ENCODE data around the gene MYH15.

Gene MYH15

DNA sequence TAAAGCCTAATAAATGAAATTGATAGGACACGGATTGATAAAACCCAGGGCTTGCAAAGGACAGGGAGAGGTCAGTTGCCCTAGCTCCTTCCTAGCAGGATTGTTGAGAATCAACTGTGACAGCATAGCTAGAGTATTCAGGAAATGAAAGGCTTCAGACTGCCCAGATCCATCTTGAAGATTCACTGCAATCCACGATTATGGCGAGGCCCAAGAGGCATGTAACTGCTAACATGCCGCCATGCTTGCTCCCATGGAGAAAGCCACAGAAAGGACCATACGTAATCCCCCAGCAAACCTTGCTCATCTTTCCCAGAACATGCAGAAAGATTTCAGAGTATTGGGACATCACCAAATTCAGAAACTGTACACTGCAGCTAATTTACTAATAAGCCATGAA, 41.3 kb downstream of the MYH15 start:
- no peak overlapping the region for H3K9ac ChIP-seq (ENCODE audit: low read length)
- H3K36me3 ChIP-seq (ENCODE audit: insufficient read depth, low read length) = no peaks in the 10 kb centered on the region
- no peaks in the 10 kb centered on the region for H3K9me3 ChIP-seq (ENCODE audit: low read length)
- H3K27me3 ChIP-seq (ENCODE audit: control insufficient read depth in 1 of 2, insufficient read depth in 2 of 2, low read length in 2 of 2) = no peaks in the 10 kb centered on the region
- H3K27ac ChIP-seq (ENCODE audit: low read depth, low read length) = no peak overlapping the region
- no peaks in the 10 kb centered on the region for H3K4me1 ChIP-seq (ENCODE audit: insufficient read depth, low read length)
- no peak overlapping the region for H3K4me3 ChIP-seq (ENCODE audit: low read depth in 1 of 2, low read length in 2 of 2)

DNA sequence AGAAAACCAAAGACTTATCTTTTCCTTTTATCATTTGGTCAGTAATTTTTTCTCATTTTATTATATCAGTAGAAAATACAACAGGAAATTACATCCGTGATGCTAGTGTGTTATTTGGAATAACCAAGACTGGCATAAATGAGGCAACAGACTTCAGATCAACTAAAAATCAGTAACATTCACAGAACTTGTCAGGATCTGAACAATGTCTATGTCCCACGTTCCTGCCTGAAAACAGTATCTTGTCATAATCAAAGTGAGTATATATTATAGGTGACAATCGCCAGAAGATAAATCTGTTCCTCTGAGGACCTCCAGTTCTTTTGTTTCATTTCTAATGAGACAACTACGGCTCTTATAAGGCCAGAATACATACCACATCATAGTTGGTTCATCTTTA, 41.8 kb downstream of the MYH15 start:
- no peaks in the 10 kb centered on the region for H3K4me1 ChIP-seq (ENCODE audit: insufficient read depth, low read length)
- H3K9me3 ChIP-seq (ENCODE audit: low read length) = no peaks in the 10 kb centered on the region
- H3K27me3 ChIP-seq (ENCODE audit: control insufficient read depth in 1 of 2, insufficient read depth in 2 of 2, low read length in 2 of 2) = no peaks in the 10 kb centered on the region
- H3K36me3 ChIP-seq (ENCODE audit: insufficient read depth, low read length) = no peaks in the 10 kb centered on the region
- no peak overlapping the region for H3K27ac ChIP-seq (ENCODE audit: low read depth, low read length)
- no peak overlapping the region for H3K9ac ChIP-seq (ENCODE audit: low read length)
- no peak overlapping the region for H3K4me3 ChIP-seq (ENCODE audit: low read depth in 1 of 2, low read length in 2 of 2)

DNA sequence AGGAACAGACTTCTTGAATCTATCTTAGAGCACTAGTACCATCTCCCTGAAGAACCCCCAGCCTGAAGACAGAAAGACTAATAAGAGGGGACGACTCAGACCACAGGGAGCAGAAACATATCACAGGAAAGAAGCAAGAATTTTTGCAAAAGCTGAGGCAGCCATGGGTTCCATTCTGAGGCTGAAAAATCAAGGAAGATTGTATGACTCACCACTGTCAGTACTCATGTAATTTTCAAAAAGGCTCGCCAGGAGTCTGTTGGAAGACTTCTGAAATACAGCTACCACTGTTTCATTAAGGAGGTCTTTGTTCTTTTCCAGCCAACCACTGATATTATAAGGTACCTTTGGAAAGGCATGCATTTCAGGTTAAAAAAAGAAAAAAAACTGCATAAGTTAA, 47.5 kb downstream of the MYH15 start:
- Histone ChIP-seq H3K4me3 (ENCODE audit: low read depth in 1 of 2, low read length in 2 of 2) (no peak overlapping the region), H3K27ac (ENCODE audit: low read depth, low read length) (no peak overlapping the region), H3K36me3 (ENCODE audit: insufficient read depth, low read length) (no peaks in the 10 kb centered on the region), H3K9ac (ENCODE audit: low read length) (no peak overlapping the region), H3K4me1 (ENCODE audit: insufficient read depth, low read length) (no peaks in the 10 kb centered on the region), H3K27me3 (ENCODE audit: control insufficient read depth in 1 of 2, insufficient read depth in 2 of 2, low read length in 2 of 2) (no peaks in the 10 kb centered on the region), H3K9me3 (ENCODE audit: low read length) (no peaks in the 10 kb centered on the region)

DNA sequence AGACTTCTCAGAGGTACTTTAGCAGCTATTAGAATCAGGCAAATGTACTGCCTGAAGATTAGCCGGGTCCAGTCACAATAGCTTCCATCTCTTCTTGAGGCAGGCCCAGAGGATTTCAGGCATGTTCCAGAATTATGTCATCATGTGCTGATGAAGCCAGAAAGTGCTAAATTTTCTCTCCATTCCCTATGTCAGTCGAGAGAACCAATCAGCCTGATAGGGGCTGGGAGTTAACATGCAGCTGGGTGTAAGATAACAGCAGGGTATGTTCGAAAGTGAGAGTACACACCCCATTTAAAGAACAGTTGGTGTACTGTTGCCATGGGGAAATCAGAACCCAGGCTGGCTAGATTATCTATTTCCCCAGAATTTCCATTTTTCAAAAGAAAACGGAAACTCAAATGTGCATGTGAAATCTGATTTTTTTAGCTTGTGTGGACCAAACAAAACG, 48.7 kb downstream of the MYH15 start:
- Histone ChIP-seq H3K4me3 (ENCODE audit: low read depth in 1 of 2, low read length in 2 of 2) (no peak overlapping the region), H3K27me3 (ENCODE audit: control insufficient read depth in 1 of 2, insufficient read depth in 2 of 2, low read length in 2 of 2) (no peaks in the 10 kb centered on the region), H3K36me3 (ENCODE audit: insufficient read depth, low read length) (no peaks in the 10 kb centered on the region), H3K9ac (ENCODE audit: low read length) (no peak overlapping the region), H3K27ac (ENCODE audit: low read depth, low read length) (no peak overlapping the region), H3K4me1 (ENCODE audit: insufficient read depth, low read length) (no peaks in the 10 kb centered on the region), H3K9me3 (ENCODE audit: low read length) (no peaks in the 10 kb centered on the region)

DNA sequence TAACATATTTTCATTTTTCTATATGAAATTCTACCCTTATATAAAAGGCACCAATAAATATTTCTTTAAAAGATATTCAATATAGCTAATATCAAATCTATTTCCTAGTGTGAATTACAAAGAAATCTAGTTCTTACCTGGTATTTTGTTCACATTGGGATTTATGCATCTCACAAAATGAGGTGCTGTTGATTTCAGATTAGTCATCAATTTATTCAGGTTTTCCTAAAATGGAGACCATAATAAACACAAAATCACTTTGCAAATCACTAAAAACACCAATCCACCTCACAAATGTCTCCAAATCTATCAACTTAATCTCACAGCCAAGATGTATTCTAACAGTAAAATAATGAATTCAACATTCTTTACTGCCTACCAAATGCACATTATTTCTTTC, 51.2 kb downstream of the MYH15 start:
- no peaks in the 10 kb centered on the region for H3K27me3 ChIP-seq (ENCODE audit: control insufficient read depth in 1 of 2, insufficient read depth in 2 of 2, low read length in 2 of 2)
- H3K4me3 ChIP-seq (ENCODE audit: low read depth in 1 of 2, low read length in 2 of 2) = no peak overlapping the region
- H3K9me3 ChIP-seq (ENCODE audit: low read length) = no peaks in the 10 kb centered on the region
- no peaks in the 10 kb centered on the region for H3K4me1 ChIP-seq (ENCODE audit: insufficient read depth, low read length)
- H3K27ac ChIP-seq (ENCODE audit: low read depth, low read length) = no peak overlapping the region
- no peaks in the 10 kb centered on the region for H3K36me3 ChIP-seq (ENCODE audit: insufficient read depth, low read length)
- no peak overlapping the region for H3K9ac ChIP-seq (ENCODE audit: low read length)

DNA sequence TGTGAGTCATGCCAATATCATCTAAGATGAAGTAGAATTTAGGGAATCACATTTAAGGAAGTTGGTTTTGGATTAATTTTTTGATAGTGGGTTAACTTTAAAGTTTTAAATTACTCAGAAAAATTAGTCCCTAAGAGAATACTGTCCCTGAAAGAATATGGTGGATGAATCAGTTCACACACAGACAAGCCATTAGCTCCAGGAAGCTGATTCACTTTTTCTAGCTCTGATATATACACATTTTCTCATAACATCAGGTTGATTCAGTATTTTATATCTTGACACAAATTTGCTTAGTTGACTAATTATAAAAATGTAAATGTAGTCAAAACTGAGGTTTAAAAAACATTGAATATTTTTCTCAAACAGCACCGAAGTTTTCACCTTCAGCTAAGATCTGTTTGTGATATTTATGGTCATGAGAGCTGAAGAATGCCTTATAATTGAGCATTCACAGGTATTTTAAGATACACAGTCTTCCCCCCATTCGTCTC, 55.1 kb downstream of the MYH15 start:
- H3K4me3 ChIP-seq (ENCODE audit: low read depth in 1 of 2, low read length in 2 of 2) = no peak overlapping the region
- no peaks in the 10 kb centered on the region for H3K9me3 ChIP-seq (ENCODE audit: low read length)
- no peaks in the 10 kb centered on the region for H3K4me1 ChIP-seq (ENCODE audit: insufficient read depth, low read length)
- no peak overlapping the region for H3K9ac ChIP-seq (ENCODE audit: low read length)
- no peaks in the 10 kb centered on the region for H3K27me3 ChIP-seq (ENCODE audit: control insufficient read depth in 1 of 2, insufficient read depth in 2 of 2, low read length in 2 of 2)
- H3K27ac ChIP-seq (ENCODE audit: low read depth, low read length) = no peak overlapping the region
- H3K36me3 ChIP-seq (ENCODE audit: insufficient read depth, low read length) = no peaks in the 10 kb centered on the region

DNA sequence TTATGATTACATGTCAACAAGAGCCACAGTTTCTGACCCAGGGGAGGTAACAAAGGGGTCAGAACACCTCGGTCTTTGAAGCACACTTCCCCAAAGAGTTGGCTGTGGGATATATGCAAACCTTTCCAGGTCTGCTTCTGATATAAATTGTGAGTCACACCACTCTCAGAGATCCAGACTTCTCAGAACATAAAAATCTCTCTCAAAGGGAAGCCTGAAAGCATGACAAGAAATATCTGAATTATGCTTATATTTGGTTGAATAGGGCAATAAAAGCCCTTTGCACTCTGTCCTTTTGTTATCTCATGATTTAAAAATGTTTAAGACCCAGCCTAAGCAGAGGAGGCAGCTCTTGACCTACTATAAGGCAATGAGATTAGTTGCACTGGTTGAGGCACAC, 56.8 kb downstream of the MYH15 start:
- Histone ChIP-seq H3K4me1 (ENCODE audit: insufficient read depth, low read length) (no peaks in the 10 kb centered on the region), H3K9ac (ENCODE audit: low read length) (no peak overlapping the region), H3K27ac (ENCODE audit: low read depth, low read length) (no peak overlapping the region), H3K27me3 (ENCODE audit: control insufficient read depth in 1 of 2, insufficient read depth in 2 of 2, low read length in 2 of 2) (no peaks in the 10 kb centered on the region), H3K36me3 (ENCODE audit: insufficient read depth, low read length) (no peaks in the 10 kb centered on the region), H3K4me3 (ENCODE audit: low read depth in 1 of 2, low read length in 2 of 2) (no peak overlapping the region), H3K9me3 (ENCODE audit: low read length) (no peaks in the 10 kb centered on the region)

DNA sequence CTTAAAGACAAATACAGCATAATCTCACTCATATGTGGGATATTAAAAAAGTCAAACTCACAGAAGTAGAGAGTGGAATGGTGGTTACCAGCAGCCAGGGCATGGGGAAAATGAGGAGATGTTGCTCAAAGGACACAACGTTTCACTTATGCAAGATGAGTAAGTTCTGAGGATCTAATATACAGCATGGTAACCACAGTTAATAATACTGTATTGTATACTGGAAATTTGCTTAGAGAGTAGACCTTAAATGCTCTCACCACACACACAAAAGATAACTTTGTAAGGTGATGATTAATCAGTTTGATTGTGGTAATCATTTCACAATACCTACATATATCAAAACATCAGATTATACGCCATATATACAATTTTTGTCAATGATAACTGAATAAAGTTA, 60.0 kb downstream of the MYH15 start:
- no peak overlapping the region for H3K27ac ChIP-seq (ENCODE audit: low read depth, low read length)
- no peak overlapping the region for H3K4me3 ChIP-seq (ENCODE audit: low read depth in 1 of 2, low read length in 2 of 2)
- no peaks in the 10 kb centered on the region for H3K27me3 ChIP-seq (ENCODE audit: control insufficient read depth in 1 of 2, insufficient read depth in 2 of 2, low read length in 2 of 2)
- H3K36me3 ChIP-seq (ENCODE audit: insufficient read depth, low read length) = no peaks in the 10 kb centered on the region
- no peaks in the 10 kb centered on the region for H3K9me3 ChIP-seq (ENCODE audit: low read length)
- H3K9ac ChIP-seq (ENCODE audit: low read length) = no peak overlapping the region
- no peaks in the 10 kb centered on the region for H3K4me1 ChIP-seq (ENCODE audit: insufficient read depth, low read length)

DNA sequence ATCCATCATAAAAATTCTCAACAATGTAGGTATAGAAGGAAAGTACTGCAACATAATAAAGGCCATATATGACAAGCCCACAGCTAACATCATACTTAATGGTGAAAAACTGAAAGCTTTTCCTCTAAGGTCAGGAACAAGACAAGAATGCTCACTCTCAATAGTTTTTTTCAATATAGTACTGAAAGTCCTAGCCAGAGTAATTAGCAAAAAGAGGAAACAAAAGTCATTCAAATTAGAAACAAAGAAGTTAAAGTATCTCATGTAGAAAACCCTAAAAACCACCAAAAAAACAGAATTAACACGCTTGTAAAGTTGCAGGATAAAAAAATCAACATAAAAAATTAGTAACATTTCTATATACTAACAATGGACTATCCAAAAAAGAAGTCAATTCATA, 61.8 kb downstream of the MYH15 start:
- no peaks in the 10 kb centered on the region for H3K36me3 ChIP-seq (ENCODE audit: insufficient read depth, low read length)
- no peaks in the 10 kb centered on the region for H3K27me3 ChIP-seq (ENCODE audit: control insufficient read depth in 1 of 2, insufficient read depth in 2 of 2, low read length in 2 of 2)
- no peaks in the 10 kb centered on the region for H3K9me3 ChIP-seq (ENCODE audit: low read length)
- no peak overlapping the region for H3K9ac ChIP-seq (ENCODE audit: low read length)
- no peaks in the 10 kb centered on the region for H3K4me1 ChIP-seq (ENCODE audit: insufficient read depth, low read length)
- no peak overlapping the region for H3K4me3 ChIP-seq (ENCODE audit: low read depth in 1 of 2, low read length in 2 of 2)
- H3K27ac ChIP-seq (ENCODE audit: low read depth, low read length) = no peak overlapping the region

DNA sequence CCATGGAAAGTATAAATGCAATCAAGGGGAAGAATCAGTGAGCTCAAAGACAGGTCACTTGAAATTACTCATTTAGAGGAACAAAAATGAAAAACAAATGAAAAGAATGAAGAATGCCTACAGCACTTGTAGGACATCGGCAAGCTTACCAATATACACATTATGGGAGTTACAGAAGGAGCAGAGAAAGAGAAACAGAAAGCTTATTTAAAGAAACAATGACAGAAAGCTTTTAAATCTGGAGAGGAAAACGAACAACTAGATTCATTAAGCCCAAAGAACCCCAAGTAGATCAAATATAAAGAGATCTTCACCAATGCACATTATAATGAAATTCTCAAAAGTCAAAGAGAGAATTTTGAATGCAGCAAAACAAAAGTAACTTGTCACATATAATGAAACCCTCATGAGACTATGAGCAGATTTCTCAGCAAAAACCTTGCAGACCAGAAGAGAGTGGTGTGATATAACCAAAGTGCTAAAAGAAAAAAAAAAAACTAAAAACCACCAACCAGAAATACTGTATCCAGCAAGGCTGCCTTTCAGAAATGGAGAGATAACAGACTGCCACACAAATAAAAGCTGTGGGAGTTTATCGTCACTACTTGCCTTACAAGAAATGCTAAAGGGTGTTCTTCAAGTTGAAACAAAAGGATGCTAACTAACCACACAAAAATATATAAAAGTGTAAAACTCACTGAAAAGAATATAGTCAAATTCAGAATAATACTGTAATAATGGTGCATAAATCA, 63.1 kb downstream of the MYH15 start:
- no peaks in the 10 kb centered on the region for H3K36me3 ChIP-seq (ENCODE audit: insufficient read depth, low read length)
- H3K9me3 ChIP-seq (ENCODE audit: low read length) = no peaks in the 10 kb centered on the region
- no peaks in the 10 kb centered on the region for H3K27me3 ChIP-seq (ENCODE audit: control insufficient read depth in 1 of 2, insufficient read depth in 2 of 2, low read length in 2 of 2)

DNA sequence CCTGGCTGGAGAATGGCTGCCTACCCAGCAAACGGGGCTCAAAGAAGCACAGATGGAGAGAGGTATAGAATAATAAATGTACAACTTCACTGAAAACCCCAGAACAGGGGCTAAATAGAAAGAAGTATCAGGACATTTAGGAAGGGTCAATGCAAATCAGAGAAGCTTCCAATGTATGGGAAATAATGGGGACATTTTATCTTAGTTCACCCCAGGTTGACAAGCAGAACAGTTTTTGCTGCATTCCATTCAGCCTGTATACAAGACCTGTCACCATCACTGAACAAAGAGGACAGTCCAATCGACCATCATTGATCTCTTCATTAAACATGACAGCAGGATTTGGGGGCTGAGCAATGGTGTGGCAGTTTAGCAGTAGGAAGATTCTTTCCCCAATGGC, 68.1 kb downstream of the MYH15 start:
- Histone ChIP-seq H3K4me3 (ENCODE audit: low read depth in 1 of 2, low read length in 2 of 2) (no peak overlapping the region), H3K9ac (ENCODE audit: low read length) (no peak overlapping the region), H3K9me3 (ENCODE audit: low read length) (no peaks in the 10 kb centered on the region), H3K4me1 (ENCODE audit: insufficient read depth, low read length) (no peaks in the 10 kb centered on the region), H3K27me3 (ENCODE audit: control insufficient read depth in 1 of 2, insufficient read depth in 2 of 2, low read length in 2 of 2) (no peaks in the 10 kb centered on the region), H3K36me3 (ENCODE audit: insufficient read depth, low read length) (no peaks in the 10 kb centered on the region), H3K27ac (ENCODE audit: low read depth, low read length) (no peak overlapping the region)

More for the DNA sequence above, 63.1 kb downstream of the MYH15 start:
- no peak overlapping the region for H3K4me3 ChIP-seq (ENCODE audit: low read depth in 1 of 2, low read length in 2 of 2)
- no peak overlapping the region for H3K27ac ChIP-seq (ENCODE audit: low read depth, low read length)
- no peak overlapping the region for H3K9ac ChIP-seq (ENCODE audit: low read length)
- no peaks in the 10 kb centered on the region for H3K4me1 ChIP-seq (ENCODE audit: insufficient read depth, low read length)

DNA sequence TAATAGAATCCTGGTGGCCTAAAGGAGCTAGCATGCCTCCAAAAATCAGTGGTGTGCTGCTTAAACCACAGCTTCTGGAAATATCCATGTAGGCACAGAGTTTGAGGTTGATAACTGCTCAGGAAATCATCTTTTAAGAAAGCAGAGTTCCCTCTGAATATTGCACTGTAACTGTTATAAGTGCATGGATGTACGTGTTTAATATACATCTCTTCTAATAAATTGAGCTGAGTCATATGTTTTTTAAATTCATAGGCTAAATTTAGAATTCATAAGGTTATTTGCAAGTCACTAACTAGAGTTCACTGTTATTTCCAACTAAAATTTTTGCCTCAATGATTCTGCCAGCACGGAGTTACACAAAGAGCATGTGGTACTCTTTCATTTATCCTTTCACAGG, 68.9 kb downstream of the MYH15 start:
- no peaks in the 10 kb centered on the region for H3K36me3 ChIP-seq (ENCODE audit: insufficient read depth, low read length)
- H3K27ac ChIP-seq (ENCODE audit: low read depth, low read length) = no peak overlapping the region
- no peaks in the 10 kb centered on the region for H3K27me3 ChIP-seq (ENCODE audit: control insufficient read depth in 1 of 2, insufficient read depth in 2 of 2, low read length in 2 of 2)
- H3K9me3 ChIP-seq (ENCODE audit: low read length) = no peaks in the 10 kb centered on the region
- H3K9ac ChIP-seq (ENCODE audit: low read length) = no peak overlapping the region
- H3K4me1 ChIP-seq (ENCODE audit: insufficient read depth, low read length) = no peaks in the 10 kb centered on the region
- no peak overlapping the region for H3K4me3 ChIP-seq (ENCODE audit: low read depth in 1 of 2, low read length in 2 of 2)

Measured in muscle layer of colon (tissue), 2 donors.